Kidney (tissue), 14 donors: ENCODE results near the gene GCLM. TPM values are rescaled to one million over a fixed set of nuclear protein-coding genes. Genes with fewer than 3 reads are reported as not detected.

ENCODE experiments used
- DNase-seq, 5 donors: peaks; one replicate each; pipeline ENCODE4 v3.0.0-alpha.2; 2013 to 2020
- FAIRE-seq: peaks from 2 replicates; lab custom pipeline; 2012; peaks lifted over from hg19 to GRCh38; lab: Jason Lieb, UNC
- H3K27ac ChIP-seq, 2 donors: one replicate each; pipeline ENCODE4 v1.7.0; 2013; ENCODE audit warnings: low read depth in 2 of 2, low read length in 2 of 2, inconsistent platforms in 1 of 2
- H3K27me3 ChIP-seq: one replicate; pipeline ENCODE4 v1.7.1; 2013; ENCODE audit warnings: low read length, inconsistent platforms; ENCODE audit not compliant: control insufficient read depth, insufficient read depth
- H3K36me3 ChIP-seq, 3 donors: one replicate each; pipeline versions ENCODE4 v1.7.0 to v1.7.1; 2013; ENCODE audit warnings: low read length in 3 of 3, control low read depth in 1 of 3, inconsistent platforms in 1 of 3; ENCODE audit not compliant: insufficient read depth in 3 of 3, control insufficient read depth in 2 of 3
- H3K4me1 ChIP-seq, 3 donors: one replicate each; pipeline versions ENCODE4 v1.7.0 to v1.7.1; 2013; ENCODE audit warnings: low read length in 3 of 3, inconsistent platforms in 1 of 3, low read depth in 1 of 3; ENCODE audit not compliant: control insufficient read depth in 2 of 3, insufficient read depth in 2 of 3
- H3K4me3 ChIP-seq, 3 donors: one replicate each; pipeline versions ENCODE4 v1.7.0 to v1.8.1; 2013; ENCODE audit warnings: low read length in 3 of 3, control low read depth in 1 of 3, inconsistent platforms in 1 of 3
- H3K9ac ChIP-seq, 3 donors: one replicate each; pipeline versions ENCODE4 v1.7.0 to v1.7.1; 2013; ENCODE audit warnings: low read length in 3 of 3, control low read depth in 1 of 3, inconsistent platforms in 1 of 3
- H3K9me3 ChIP-seq, 3 donors: one replicate each; pipeline versions ENCODE4 v1.7.0 to v1.7.1; 2013; ENCODE audit warnings: low read length in 3 of 3, control low read depth in 1 of 3, inconsistent platforms in 1 of 3; ENCODE audit not compliant: control insufficient read depth in 2 of 3, insufficient read depth in 1 of 3
- intact Hi-C: fragments of 100-400 bp; cut with DNase I; formaldehyde crosslinking; loops from one replicate; pipeline ENCODE4 v1.11.1; 2022
- polyA plus RNA-seq: library from polyadenylated mRNA; stranded (reverse); fragments of 350-450 nt; fragmentation: Illumina TruSeq; extraction: RNeasy Lipid Tissue Mini Kit (QIAGEN cat#74804); gene quantifications from one replicate; pipeline ENCODE4 v1.2.3, GENCODE V29; 2014; ENCODE audit warnings: low read depth, low replicate concordance; ENCODE audit not compliant: insufficient read depth
- total RNA-seq: library from RNA; stranded (reverse); fragmentation: NEBNext Ultra II Directional; extraction: Animal tissue kit (Norgen Biotek cat#: 25700); gene quantifications from one replicate; pipeline ENCODE4 v1.2.1, GENCODE V29; 2021
- TF ChIP-seq, protein P1 (sequence below): IDR thresholded peaks from 3 replicates; pipeline ENCODE4 v1.5.1; 2012; ENCODE audit warnings: mild to moderate bottlenecking, moderate library complexity, borderline replicate concordance; ENCODE audit not compliant: insufficient read depth; ENCODE audit errors: extremely low read depth
- donor health status: control.
- donor health status: control.
- donor health status: control.
- donor health status: control.
- donor health status: control.
- donor health status: DM: yes; HTN: yes; CAD: no.
- donor health status: Normal renal cell carcinoma (clear cell type).

The GCLM gene
- total and polyA plus RNA-seq, 2 donors from 2014 or later, result 14.7 TPM

DNA sequence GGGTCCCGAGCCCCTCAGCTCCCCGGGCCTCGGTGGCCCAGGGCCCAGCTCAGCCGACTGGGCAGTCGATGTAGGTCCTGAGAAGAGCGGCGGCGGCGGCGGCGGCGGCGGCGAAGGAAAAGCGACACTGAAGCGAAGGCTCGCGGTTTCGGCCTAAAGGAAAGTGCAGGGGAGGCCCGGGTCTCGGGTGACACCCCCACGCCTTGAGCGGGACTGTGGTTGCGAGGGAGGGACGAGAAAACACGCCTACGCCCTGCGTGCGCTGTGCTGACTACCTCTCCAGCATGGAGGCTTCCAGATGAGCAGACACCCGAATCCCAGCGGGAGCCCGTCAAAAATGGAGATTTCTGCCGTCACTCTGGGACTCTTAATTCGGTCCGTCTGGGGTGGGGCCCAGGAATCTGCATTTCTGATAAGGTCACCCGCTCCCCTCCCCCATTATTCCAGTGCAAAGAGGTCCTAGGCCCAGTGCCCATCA, 61.4 kb downstream of the GCLM start:
- TF ChIP-seq, protein P1, sequence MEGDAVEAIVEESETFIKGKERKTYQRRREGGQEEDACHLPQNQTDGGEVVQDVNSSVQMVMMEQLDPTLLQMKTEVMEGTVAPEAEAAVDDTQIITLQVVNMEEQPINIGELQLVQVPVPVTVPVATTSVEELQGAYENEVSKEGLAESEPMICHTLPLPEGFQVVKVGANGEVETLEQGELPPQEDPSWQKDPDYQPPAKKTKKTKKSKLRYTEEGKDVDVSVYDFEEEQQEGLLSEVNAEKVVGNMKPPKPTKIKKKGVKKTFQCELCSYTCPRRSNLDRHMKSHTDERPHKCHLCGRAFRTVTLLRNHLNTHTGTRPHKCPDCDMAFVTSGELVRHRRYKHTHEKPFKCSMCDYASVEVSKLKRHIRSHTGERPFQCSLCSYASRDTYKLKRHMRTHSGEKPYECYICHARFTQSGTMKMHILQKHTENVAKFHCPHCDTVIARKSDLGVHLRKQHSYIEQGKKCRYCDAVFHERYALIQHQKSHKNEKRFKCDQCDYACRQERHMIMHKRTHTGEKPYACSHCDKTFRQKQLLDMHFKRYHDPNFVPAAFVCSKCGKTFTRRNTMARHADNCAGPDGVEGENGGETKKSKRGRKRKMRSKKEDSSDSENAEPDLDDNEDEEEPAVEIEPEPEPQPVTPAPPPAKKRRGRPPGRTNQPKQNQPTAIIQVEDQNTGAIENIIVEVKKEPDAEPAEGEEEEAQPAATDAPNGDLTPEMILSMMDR, result peak; percentile 9
- Histone ChIP-seq H3K4me1 (peaks cover 2 to 7% (median 7%) of the 10 kb centered on the region in 3 donors), H3K4me3 (peak overlapping the region; percentile 75 to 88 (median 82)), H3K27ac (peak overlapping the region; percentile 98 to 99), H3K36me3 (no peaks in the 10 kb centered on the region), H3K27me3 (no peaks in the 10 kb centered on the region), H3K9ac (peak overlapping the region; percentile 74 to 95 (median 88)), H3K9me3 (no peaks in the 10 kb centered on the region)
- FAIRE-seq (no peak), DNase-seq (peak in 4 of 5 donors; percentile 76 to 90 (median 86))
- intact Hi-C loops, result no loop called here

DNA sequence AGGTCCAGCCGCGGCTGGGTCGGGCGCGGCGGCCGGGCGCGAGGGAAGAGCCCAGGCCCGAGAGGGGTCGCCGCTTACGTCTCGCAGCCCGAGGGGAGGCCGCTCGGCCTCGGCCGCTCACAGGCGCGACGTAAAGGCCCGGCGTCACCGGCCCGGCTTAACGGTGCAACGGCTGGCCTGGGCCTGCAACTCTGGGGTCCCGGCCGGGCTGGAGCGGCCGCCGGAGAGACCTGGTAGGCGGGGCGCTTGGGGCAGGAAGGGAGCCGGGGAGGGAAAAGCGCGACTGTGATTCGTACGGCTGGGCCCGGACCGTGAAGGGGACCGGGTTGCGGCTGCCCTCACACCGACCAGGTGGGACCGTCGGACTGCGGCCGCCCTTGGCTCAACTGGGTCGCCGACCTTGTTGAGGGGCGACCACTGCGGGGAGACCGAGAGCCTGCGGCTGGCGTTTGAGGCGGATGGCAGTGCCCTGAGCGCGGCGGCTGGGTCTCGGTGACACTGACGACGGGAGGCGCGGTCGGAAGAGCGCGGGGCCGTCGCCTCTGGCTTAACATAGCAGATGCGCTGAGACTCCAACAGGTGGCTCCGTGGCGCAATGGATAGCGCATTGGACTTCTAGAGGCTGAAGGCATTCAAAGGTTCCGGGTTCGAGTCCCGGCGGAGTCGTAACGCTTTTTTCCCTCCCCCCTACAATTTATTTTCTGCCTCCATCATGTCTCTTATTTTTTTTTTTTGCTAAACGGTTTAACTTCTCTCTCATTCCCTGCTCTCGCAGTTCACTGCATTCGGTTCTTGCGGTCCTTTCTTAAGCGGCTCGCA, 62.0 kb downstream of the GCLM start:
- Histone ChIP-seq H3K9ac (peak overlapping the region; percentile 61 to 88 (median 88)), H3K4me1 (peaks cover 2 to 7% (median 7%) of the 10 kb centered on the region in 3 donors), H3K27me3 (no peaks in the 10 kb centered on the region), H3K27ac (peak overlapping the region; percentile 98 to 99), H3K36me3 (no peaks in the 10 kb centered on the region), H3K4me3 (peak overlapping the region; percentile 75 to 88 (median 82)), H3K9me3 (no peaks in the 10 kb centered on the region)
- intact Hi-C loops, result no loop called here
- TF ChIP-seq, protein P1, result peak; percentile 10
- DNase-seq (peak; percentile 94 to 97 (median 96)), FAIRE-seq (no peak)

DNA sequence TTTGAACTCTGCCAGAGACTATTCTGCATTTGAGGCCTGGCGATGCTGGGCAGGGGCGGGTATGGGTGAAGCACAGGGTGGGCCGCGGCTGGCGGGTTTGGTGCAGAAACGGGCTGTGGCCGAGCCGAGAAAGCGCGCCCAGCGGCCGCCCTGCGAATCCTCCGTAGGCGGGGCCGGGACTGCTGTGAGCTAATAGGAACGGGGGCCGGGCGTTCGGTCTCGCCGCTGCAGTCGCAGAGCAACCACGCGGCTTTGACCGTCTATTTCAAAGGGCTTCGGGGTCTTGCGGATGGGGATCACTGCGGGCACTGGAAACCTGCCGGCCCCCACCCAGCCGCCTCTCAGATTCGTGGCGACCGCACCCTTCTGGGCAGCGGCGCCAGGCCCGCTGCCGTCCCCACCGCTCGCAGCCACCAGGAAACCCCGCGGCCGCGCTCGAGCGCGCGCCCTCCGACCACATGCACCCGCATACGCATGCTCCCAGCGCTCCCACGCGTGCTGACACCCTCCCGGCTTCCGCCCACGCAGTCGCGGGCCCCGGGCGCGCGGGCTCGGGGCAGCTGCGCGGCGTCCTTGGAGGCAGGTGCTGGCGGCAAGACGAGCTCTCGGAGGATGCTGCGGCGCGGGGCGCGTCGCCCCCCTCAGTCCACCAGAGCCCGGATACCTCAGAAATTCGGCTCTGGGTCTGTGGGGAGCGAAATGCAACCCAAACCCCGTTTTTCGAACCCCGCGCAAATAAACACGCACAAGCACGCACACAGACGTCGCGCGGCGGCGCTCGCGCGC, 62.8 kb downstream of the GCLM start:
- peak; percentile 92 to 96 (median 94) for DNase-seq
- intact Hi-C loops, result no loop called here

More for the DNA sequence above, 62.8 kb downstream of the GCLM start:
- no peak for FAIRE-seq
- Histone ChIP-seq H3K4me3 (peak overlapping the region; percentile 65 to 88 (median 75)), H3K36me3 (no peaks in the 10 kb centered on the region), H3K27me3 (no peaks in the 10 kb centered on the region), H3K27ac (peak overlapping the region; percentile 98 to 99), H3K9me3 (no peaks in the 10 kb centered on the region), H3K9ac (peak overlapping the region; percentile 57 to 88 (median 88)), H3K4me1 (peaks cover 2 to 7% (median 7%) of the 10 kb centered on the region in 3 donors)
- TF ChIP-seq, protein P1, result peak; percentile 35
